Bronchial epithelial cell (primary cell): Measurements from ENCODE around the gene KLHL6. TPM values are rescaled to one million over a fixed set of nuclear protein-coding genes. Genes with fewer than 3 reads are reported as not detected.

Experiments used
- DNase-seq: peaks from one replicate; pipeline ENCODE4 v3.0.0-alpha.2; 2010; ENCODE audit warnings: low read depth
- FAIRE-seq: peaks from 2 replicates; lab custom pipeline; 2011; peaks lifted over from hg19 to GRCh38; lab: Jason Lieb, UNC
- H3K27me3 ChIP-seq: 2 replicates; pipeline ENCODE4 v1.5.1; 2011; ENCODE audit warnings: low read length; ENCODE audit not compliant: control insufficient read depth, insufficient read depth
- H3K36me3 ChIP-seq: 2 replicates; pipeline ENCODE4 v1.5.1; 2011; ENCODE audit warnings: low read length; ENCODE audit not compliant: control insufficient read depth, insufficient read depth
- H3K4me3 ChIP-seq: 2 replicates; pipeline ENCODE4 v1.5.1; 2011; ENCODE audit warnings: mild to moderate bottlenecking, low read depth, low read length, control low read depth
- total RNA-seq: library from RNA; depleted of rRNA; stranded (reverse); fragments of >200 nt; gene quantifications from 2 replicates; pipeline ENCODE4 v1.2.1, GENCODE V29; 2014
- TF ChIP-seq, protein P1 (sequence below): IDR thresholded peaks from 2 replicates; pipeline ENCODE4 v1.5.1; 2011; ENCODE audit warnings: mild to moderate bottlenecking, moderate library complexity, low read length, control low read depth, inconsistent platforms; ENCODE audit not compliant: insufficient read depth, severe bottlenecking

The KLHL6 gene
- total RNA-seq, 1 donor from 2014 or later, result under 0.01 TPM

DNA sequence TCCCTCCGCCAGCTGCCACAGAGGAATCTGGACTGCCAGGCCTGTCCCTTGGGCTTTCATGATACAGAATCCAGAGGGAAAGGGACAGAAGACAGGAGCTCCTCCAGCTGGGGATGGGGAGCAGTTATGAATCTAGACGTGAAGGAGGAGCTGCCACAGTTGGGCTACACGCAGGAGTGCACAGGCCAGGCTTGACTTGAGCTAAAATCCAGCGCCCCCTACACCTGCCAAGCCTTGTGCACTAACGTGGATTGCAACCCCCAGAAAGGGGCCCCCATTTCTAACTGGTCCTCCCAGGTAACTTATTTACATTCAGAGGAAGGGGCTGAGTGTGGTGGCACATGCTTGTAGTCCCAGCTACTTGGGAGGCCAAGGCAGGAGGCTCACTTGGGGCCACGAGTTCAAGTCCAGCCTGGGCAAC, 14.3 kb downstream of the KLHL6 start:
- peaks cover 1% of the 10 kb centered on the region for H3K27me3 ChIP-seq
- no peak overlapping the region for H3K4me3 ChIP-seq
- H3K36me3 ChIP-seq, result no peaks in the 10 kb centered on the region
- no peak for FAIRE-seq
- TF ChIP-seq, protein P1, sequence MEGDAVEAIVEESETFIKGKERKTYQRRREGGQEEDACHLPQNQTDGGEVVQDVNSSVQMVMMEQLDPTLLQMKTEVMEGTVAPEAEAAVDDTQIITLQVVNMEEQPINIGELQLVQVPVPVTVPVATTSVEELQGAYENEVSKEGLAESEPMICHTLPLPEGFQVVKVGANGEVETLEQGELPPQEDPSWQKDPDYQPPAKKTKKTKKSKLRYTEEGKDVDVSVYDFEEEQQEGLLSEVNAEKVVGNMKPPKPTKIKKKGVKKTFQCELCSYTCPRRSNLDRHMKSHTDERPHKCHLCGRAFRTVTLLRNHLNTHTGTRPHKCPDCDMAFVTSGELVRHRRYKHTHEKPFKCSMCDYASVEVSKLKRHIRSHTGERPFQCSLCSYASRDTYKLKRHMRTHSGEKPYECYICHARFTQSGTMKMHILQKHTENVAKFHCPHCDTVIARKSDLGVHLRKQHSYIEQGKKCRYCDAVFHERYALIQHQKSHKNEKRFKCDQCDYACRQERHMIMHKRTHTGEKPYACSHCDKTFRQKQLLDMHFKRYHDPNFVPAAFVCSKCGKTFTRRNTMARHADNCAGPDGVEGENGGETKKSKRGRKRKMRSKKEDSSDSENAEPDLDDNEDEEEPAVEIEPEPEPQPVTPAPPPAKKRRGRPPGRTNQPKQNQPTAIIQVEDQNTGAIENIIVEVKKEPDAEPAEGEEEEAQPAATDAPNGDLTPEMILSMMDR, result no peak
- no peak for DNase-seq

DNA sequence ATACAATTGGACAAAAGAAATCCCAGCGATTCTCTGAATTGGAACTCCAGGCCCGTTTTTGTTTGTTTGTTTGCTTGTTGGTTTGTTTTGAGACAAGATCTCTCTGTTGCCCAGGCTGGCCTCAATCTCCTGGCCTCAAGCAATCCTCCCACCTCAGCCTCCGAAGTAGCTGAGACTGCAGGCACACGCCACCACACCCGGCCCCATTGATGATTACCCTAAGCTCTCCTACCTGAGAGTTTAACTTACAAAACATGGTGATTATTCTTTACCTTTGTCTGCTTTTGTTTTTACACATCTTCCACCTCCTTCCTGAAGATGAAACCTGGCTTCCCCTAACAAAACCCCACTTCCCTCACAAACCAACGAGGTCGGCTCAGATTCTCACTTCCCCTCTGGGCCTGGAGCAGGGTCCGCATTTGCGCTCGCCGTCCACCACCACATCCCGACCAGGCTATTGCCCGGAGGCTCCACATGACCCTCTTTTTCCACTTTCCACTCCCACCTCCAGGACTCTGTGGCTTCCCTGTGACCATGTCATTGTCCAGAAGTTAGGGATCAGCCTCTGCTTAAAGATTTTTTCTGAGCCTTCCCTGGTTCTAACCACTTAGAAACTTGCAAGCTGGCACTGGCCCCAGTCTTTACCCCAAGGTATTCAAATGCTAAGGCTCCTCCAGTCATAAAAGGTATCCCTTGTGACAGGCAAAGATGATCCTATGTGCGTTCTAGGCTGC, 14.8 kb downstream of the KLHL6 start:
- TF ChIP-seq, protein P1, result no peak
- DNase-seq (no peak), FAIRE-seq (no peak)
- H3K4me3 ChIP-seq, result no peak overlapping the region
- no peaks in the 10 kb centered on the region for H3K36me3 ChIP-seq
- H3K27me3 ChIP-seq, result peaks cover 1% of the 10 kb centered on the region

- FAIRE-seq, result no peak
Measured at GRCh38 chr3:183539811-183540210, 15.7 kb downstream of the KLHL6 start.

DNA sequence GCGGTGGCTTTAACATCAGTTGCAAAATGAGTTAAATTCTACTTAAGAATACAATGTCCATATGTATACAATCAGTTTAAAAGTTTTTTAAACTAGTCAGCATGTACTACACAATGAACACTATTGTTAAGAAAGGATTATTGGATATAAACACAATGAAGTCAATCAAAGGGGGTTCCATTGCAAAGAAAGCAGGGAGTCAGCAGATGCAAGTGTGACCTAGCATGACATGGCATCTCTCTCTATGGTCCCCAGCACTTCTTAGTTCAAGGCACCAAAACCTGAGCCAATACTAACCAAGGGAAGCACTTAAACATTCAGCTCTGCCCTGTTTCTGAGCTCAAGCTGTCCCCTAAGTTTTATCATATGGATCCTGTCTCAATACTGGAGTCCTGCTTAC, 17.0 kb downstream of the KLHL6 start:
- Histone ChIP-seq H3K36me3 (no peaks in the 10 kb centered on the region), H3K27me3 (peaks cover 1% of the 10 kb centered on the region), H3K4me3 (no peak overlapping the region)
- FAIRE-seq (no peak), DNase-seq (no peak)
- TF ChIP-seq, protein P1, result no peak

More at GRCh38 chr3:183539811-183540210, 15.7 kb downstream of the KLHL6 start:
- TF ChIP-seq, protein P1, result no peak
- no peak overlapping the region for H3K4me3 ChIP-seq
- H3K27me3 ChIP-seq, result peaks cover 1% of the 10 kb centered on the region
- peak; percentile 73 for DNase-seq
- no peaks in the 10 kb centered on the region for H3K36me3 ChIP-seq

- TF ChIP-seq, protein P1, result no peak
- peak; percentile 63 for DNase-seq
- FAIRE-seq, result no peak
- peaks cover 1% of the 10 kb centered on the region for H3K27me3 ChIP-seq
- H3K4me3 ChIP-seq, result no peak overlapping the region
- no peaks in the 10 kb centered on the region for H3K36me3 ChIP-seq
Measured at GRCh38 chr3:183537295-183537730, 18.2 kb downstream of the KLHL6 start.
